Upper lobe of left lung (tissue), 6 donors: ENCODE data around the gene STYK1. TPM values are rescaled to one million over a fixed set of nuclear protein-coding genes. Genes with fewer than 3 reads are reported as not detected.

Experiments used
- ATAC-seq, 2 donors: fragments of 200-7000 bp; cut with Tn5 transposase; one replicate each; pipeline ENCODE4 v1.9.1; 2022; ENCODE audit warnings: mild to moderate bottlenecking in 2 of 2, moderate library complexity in 2 of 2; ENCODE audit not compliant: low FRiP score in 2 of 2
- DNase-seq, 2 donors: peaks; one replicate each; pipeline ENCODE4 v3.0.0-alpha.2; 2019 to 2020
- H3K27ac ChIP-seq, 4 donors: fragments of 200-600 bp; sonication (generic); one replicate each; pipeline ENCODE4 v1.5.1; 2016 to 2019
- H3K27me3 ChIP-seq, 4 donors: fragments of 200-600 bp; sonication (generic); one replicate each; pipeline ENCODE4 v1.5.1; 2017 to 2019
- H3K36me3 ChIP-seq, 4 donors: fragments of 200-600 bp; sonication (generic); one replicate each; pipeline ENCODE4 v1.5.1; 2016 to 2019
- H3K4me1 ChIP-seq, 4 donors: fragments of 200-600 bp; sonication (generic); one replicate each; pipeline ENCODE4 v1.5.1; 2018 to 2019
- H3K4me3 ChIP-seq, 4 donors: fragments of 200-600 bp; sonication (generic); one replicate each; pipeline ENCODE4 v1.5.1; 2017 to 2019; ENCODE audit warnings: mild to moderate bottlenecking in 2 of 4, moderate library complexity in 1 of 4
- H3K9me3 ChIP-seq, 4 donors: fragments of 200-600 bp; sonication (generic); one replicate each; pipeline ENCODE4 v1.5.1; 2018 to 2019
- CTCF ChIP-seq, 6 experiments: fragments of 450-650 bp in 4 of 6; fragments of 200-600 bp in 2 of 6; sonication (generic) in 2 of 6; IDR thresholded peaks; one replicate each; pipeline ENCODE4 v1.5.1; 2016 to 2019; ENCODE audit warnings: antibody characterized with exemption in 6 of 6
- EP300 ChIP-seq, 4 donors: sonication (generic); formaldehyde crosslinking; IDR thresholded peaks; one replicate each; pipeline ENCODE4 v1.5.1; 2017; ENCODE audit warnings: antibody characterized with exemption in 4 of 4, control low read depth in 2 of 4
- POLR2A ChIP-seq, 4 donors: fragments of 450-650 bp; IDR thresholded peaks; one replicate each; pipeline ENCODE4 v1.5.1; 2016 to 2017; ENCODE audit warnings: antibody characterized with exemption in 4 of 4, mild to moderate bottlenecking in 2 of 4
- POLR2AphosphoS5 ChIP-seq, 2 donors: sonication (generic); formaldehyde crosslinking; IDR thresholded peaks; one replicate each; pipeline ENCODE4 v1.5.1; 2017; ENCODE audit warnings: antibody characterized with exemption in 2 of 2
- WGBS, 2 donors: methylation state at CpG; one replicate each; pipeline ENCODE4 v1.1.5; 2017 to 2018; 5-methylcytosine and 5-hydroxymethylcytosine counted together
- total RNA-seq, 6 donors: library from RNA; depleted of rRNA in 4 of 6; stranded (reverse); fragments of >200 nt in 4 of 6; gene quantifications; one replicate each; pipeline versions ENCODE4 v1.1.0 to v1.2.1, GENCODE V29; 2016 to 2021
- donor health status: DM: no; HTN: no; CAD: no; lungs with moderate emphysema.
- donor health status: DM: no; HTN: yes; CAD: no; lungs with severe emphysema.

The STYK1 gene
- total RNA-seq, 6 donors from 2014 or later: 0.30 to 21.9 (median 1.1) TPM

DNA sequence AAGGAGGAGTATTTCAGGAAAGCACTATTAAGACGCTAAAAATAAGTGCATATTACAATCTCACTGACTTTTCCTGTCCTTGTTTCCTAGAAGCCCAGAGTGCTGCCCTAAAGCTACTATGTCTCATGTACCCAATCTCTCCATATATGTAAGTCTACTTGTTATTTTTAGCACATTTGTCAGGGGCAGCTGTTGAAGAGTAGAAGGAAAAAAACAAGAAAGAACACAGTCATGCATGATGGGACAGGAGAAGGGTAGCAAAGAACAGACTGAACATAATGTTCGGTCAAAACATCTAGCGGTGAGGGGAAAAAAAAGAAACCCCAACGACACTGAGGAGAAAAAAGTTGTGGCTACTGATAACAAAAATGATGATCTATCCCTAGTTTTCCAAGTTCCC, 35.0 kb upstream of the STYK1 start:
- no peaks in the 10 kb centered on the region for H3K4me1 ChIP-seq
- no peaks in the 10 kb centered on the region for H3K9me3 ChIP-seq
- no peaks in the 10 kb centered on the region for H3K27me3 ChIP-seq
- no peak overlapping the region for H3K27ac ChIP-seq
- TF ChIP-seq EP300 (IDR thresholded peaks at IDR 0.05) (no peak), POLR2AphosphoS5 (IDR thresholded peaks at IDR 0.05) (no peak), CTCF (IDR thresholded peaks at IDR 0.05) (no peak), POLR2A (IDR thresholded peaks at IDR 0.05) (no peak)
- no peak for ATAC-seq
- DNase-seq: no peak
- 72 to 88% methylated on average over 4 of the region's 4 CpGs for whole genome bisulfite sequencing, 2 donors
- H3K36me3 ChIP-seq: peaks cover 18 to 98% (median 39%) of the 10 kb centered on the region in 4 donors
- no peak overlapping the region for H3K4me3 ChIP-seq

- TF ChIP-seq CTCF (IDR thresholded peaks at IDR 0.05): no peak
- no peak for TF ChIP-seq EP300 (IDR thresholded peaks at IDR 0.05)
- no peak for TF ChIP-seq POLR2A (IDR thresholded peaks at IDR 0.05)
- TF ChIP-seq POLR2AphosphoS5 (IDR thresholded peaks at IDR 0.05): no peak
- DNase-seq: no peak
Measured at GRCh38 chr12:10705655-10706054, 31.8 kb upstream of the STYK1 start.

DNA sequence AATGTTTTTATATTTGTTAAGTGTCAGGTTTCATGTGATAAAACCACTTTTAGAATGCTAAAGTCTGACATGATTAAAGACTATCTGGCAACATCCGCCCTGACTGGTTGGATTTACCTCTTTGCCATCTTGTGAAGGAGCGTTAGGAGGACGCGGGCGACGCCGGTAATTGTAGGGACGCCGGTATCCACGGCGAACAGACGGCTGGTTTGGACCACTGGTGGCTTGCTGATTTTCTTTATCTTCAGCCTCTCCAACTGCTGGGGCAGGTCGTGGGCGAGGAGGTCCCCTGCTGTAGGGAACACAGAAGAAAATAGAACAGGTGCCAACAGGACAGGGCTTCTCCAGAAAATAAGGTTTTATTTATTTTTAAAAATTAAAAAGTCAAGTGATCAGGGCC, 28.0 kb upstream of the STYK1 start:
- Histone ChIP-seq H3K4me1 (no peaks in the 10 kb centered on the region), H3K4me3 (no peak overlapping the region), H3K27me3 (no peaks in the 10 kb centered on the region), H3K36me3 (peaks cover 17 to 98% (median 59%) of the 10 kb centered on the region in 4 donors), H3K27ac (peak overlapping the region in 1 of 4 donors; percentile 11), H3K9me3 (no peaks in the 10 kb centered on the region)
- ATAC-seq (no peak), DNase-seq (peak in 1 of 2 donors; percentile 44)
- no peak for TF ChIP-seq POLR2A (IDR thresholded peaks at IDR 0.05)
- TF ChIP-seq EP300 (IDR thresholded peaks at IDR 0.05): no peak
- 93 to 97% methylated on average over 14 of the region's 14 CpGs for WGBS, 2 donors

More at GRCh38 chr12:10705655-10706054, 31.8 kb upstream of the STYK1 start:
- Histone ChIP-seq H3K27ac (no peak overlapping the region), H3K36me3 (peaks cover 12 to 98% (median 57%) of the 10 kb centered on the region in 4 donors), H3K27me3 (no peaks in the 10 kb centered on the region), H3K4me1 (no peaks in the 10 kb centered on the region), H3K4me3 (no peak overlapping the region), H3K9me3 (no peaks in the 10 kb centered on the region)
- ATAC-seq: peak in 1 of 2 donors; percentile 51
- 46 to 79% methylated on average over 2 of the region's 2 CpGs for WGBS, 2 donors

GRCh38 chr12:10701131-10701681, 27.4 kb upstream of the STYK1 start:
- H3K4me3 ChIP-seq: no peak overlapping the region
- peak overlapping the region in 1 of 4 donors; percentile 11 for H3K27ac ChIP-seq
- H3K9me3 ChIP-seq: no peaks in the 10 kb centered on the region
- no peak for ATAC-seq
- H3K27me3 ChIP-seq: no peaks in the 10 kb centered on the region
- WGBS, 2 donors: 62 to 65% methylated on average over 3 of the region's 3 CpGs
- peaks cover 17 to 96% (median 59%) of the 10 kb centered on the region in 4 donors for H3K36me3 ChIP-seq
- TF ChIP-seq POLR2A (IDR thresholded peaks at IDR 0.05): no peak
- DNase-seq: no peak
- H3K4me1 ChIP-seq: no peaks in the 10 kb centered on the region

- DNase-seq (no peak), ATAC-seq (no peak)
- 87 to 88% methylated on average over 3 of the region's 3 CpGs for WGBS, 2 donors
- Histone ChIP-seq H3K27me3 (no peaks in the 10 kb centered on the region), H3K36me3 (peaks cover 17 to 93% (median 59%) of the 10 kb centered on the region in 4 donors), H3K9me3 (no peaks in the 10 kb centered on the region), H3K4me3 (no peak overlapping the region), H3K27ac (no peak overlapping the region), H3K4me1 (no peaks in the 10 kb centered on the region)
- TF ChIP-seq EP300 (IDR thresholded peaks at IDR 0.05): no peak
- TF ChIP-seq POLR2AphosphoS5 (IDR thresholded peaks at IDR 0.05): no peak
- TF ChIP-seq POLR2A (IDR thresholded peaks at IDR 0.05): no peak
- TF ChIP-seq CTCF (IDR thresholded peaks at IDR 0.05): no peak
Measured at GRCh38 chr12:10700581-10700980, 26.7 kb upstream of the STYK1 start.

GRCh38 chr12:10697862-10698261, 24.0 kb upstream of the STYK1 start:
- 79 to 86% methylated on average over 1 of the region's 1 CpG for WGBS, 2 donors
- H3K9me3 ChIP-seq: no peaks in the 10 kb centered on the region
- H3K36me3 ChIP-seq: peaks cover 17 to 74% (median 46%) of the 10 kb centered on the region in 4 donors
- DNase-seq (no peak), ATAC-seq (no peak)
- H3K4me1 ChIP-seq: no peaks in the 10 kb centered on the region
- H3K4me3 ChIP-seq: no peak overlapping the region
- H3K27me3 ChIP-seq: no peaks in the 10 kb centered on the region
- no peak overlapping the region for H3K27ac ChIP-seq
- TF ChIP-seq EP300 (IDR thresholded peaks at IDR 0.05): no peak
- TF ChIP-seq CTCF (IDR thresholded peaks at IDR 0.05): no peak
- TF ChIP-seq POLR2A (IDR thresholded peaks at IDR 0.05): no peak
- TF ChIP-seq POLR2AphosphoS5 (IDR thresholded peaks at IDR 0.05): no peak
